Suprapubic skin (tissue), 4 donors: ENCODE measurements around the gene NPTX1.

Source experiments
- CTCF ChIP-seq, 2 donors: fragments of 200-600 bp in 1 of 2; fragments of 450-650 bp in 1 of 2; sonication (generic) in 1 of 2; IDR thresholded peaks; one replicate each; pipeline ENCODE4 v1.5.1; 2016 to 2019; ENCODE audit warnings: antibody characterized with exemption in 2 of 2, mild to moderate bottlenecking in 1 of 2, moderate library complexity in 1 of 2
- POLR2A ChIP-seq, 2 donors: fragments of 450-650 bp; IDR thresholded peaks; one replicate each; pipeline ENCODE4 v1.6.1; 2017; ENCODE audit warnings: antibody characterized with exemption in 2 of 2, mild to moderate bottlenecking in 2 of 2, moderate library complexity in 2 of 2
- POLR2AphosphoS5 ChIP-seq, 3 donors: sonication (generic); formaldehyde crosslinking; IDR thresholded peaks; one replicate each; pipeline ENCODE4 v1.6.1; 2017; ENCODE audit warnings: antibody characterized with exemption in 3 of 3

- TF ChIP-seq CTCF (IDR thresholded peaks at IDR 0.05) (no peak), POLR2AphosphoS5 (IDR thresholded peaks at IDR 0.05) (no peak), POLR2A (IDR thresholded peaks at IDR 0.05) (no peak)
Observed at GRCh38 chr17:80487511-80487910, 11.1 kb upstream of the NPTX1 start.
